NCI-H2107 treated with DMSO at 0.1 percent for 48 hours (cell line): ENCODE measurements around the gene MCRIP1.

Source experiments
- DNase-seq: peaks from one replicate; lab custom pipeline; 2025; ENCODE audit not compliant: unreplicated experiment; lab: John Stamatoyannopoulos, UW

The MCRIP1 gene

DNA sequence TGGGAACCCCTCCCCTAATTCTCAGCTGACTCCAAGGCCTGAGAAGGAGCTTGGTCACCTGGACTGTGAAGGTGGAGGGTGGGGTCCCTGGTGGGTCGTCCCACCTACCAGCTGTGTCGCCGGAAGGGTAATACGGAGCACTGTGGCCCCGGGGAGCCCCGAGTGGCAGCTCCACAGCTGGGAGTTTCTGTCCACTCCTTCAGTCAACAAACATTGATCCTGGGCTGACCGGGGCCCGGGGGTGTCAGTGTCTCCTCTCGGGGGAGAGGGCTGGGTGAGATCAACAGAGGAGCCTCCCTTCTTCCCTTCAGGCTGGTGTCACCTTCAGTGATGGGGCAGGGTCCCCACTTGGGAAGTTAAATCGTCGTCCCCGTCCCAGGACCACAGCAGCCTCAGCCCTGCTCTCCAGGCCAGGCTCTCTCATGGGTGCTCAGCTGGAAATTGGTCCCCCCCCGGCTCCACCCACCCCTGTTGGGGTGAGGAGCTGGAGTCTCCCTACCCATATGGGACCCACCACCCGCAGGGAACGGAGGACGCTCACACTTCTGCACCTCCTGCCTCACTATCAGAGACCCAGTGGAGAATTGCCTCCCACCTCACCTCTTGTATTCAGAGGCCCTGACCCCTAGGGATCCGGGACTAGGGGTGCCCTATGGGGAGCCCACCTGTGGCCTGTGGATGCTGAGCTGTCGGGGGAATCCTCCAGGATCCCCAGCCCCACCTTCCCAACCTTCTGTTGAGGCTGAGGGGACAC is 27.2 kb downstream of the MCRIP1 start:
- no peak for DNase-seq

GRCh38 chr17:81804559-81805399 is 28.3 kb downstream of the MCRIP1 start:
- no peak for DNase-seq

GRCh38 chr17:81803728-81804558 is 29.1 kb downstream of the MCRIP1 start, which contains the start of gene GCGR:
TSS of gene GCGR (plus strand) at chr17:81804150. CDS start at chr17:81809019, 4,869 bp downstream.
- DNase-seq = no peak

DNA sequence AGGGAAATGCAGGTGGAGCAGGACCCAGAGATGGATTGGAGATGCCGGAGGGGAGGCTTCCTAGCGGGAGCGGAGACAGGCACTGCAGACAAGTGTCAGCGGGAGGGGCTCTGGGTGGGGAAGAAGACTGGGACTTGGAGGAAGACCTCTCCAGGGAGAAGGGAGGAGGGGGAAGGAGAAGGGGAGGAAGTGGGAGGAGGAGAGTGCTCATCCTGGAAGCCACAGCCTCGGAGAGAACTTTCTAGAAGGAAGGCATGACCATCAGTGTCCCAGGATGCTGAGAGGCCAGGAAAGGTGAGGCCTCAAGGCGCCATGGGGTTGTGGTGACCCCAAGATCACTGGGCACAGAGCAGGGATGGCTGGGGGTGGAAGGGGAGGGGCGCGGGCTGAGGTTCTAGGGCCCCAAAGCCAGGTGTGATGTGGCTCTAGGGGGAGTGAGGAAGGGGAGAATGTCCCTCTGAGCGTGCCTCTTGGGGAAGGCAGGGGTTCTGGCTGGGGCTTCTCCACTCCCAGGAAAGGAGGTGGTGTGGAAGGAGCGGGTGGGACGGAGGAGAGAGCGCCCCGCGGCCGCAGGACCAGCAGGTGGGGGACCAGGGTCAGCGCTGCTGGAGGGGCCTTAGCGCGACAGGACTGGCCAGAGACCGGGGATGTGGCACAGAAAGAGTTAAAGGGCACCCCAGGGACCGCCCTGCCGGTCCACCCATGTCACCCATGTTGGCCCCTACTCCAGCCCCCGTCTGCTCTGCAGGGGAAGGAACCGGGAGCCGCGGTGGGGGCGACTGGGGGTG is 30.0 kb downstream of the MCRIP1 start:
- no peak for DNase-seq

GRCh38 chr17:81802048-81802758 is 30.9 kb downstream of the MCRIP1 start:
- no peak for DNase-seq

- DNase-seq = no peak
Observed at GRCh38 chr17:81801327-81801726, 31.8 kb downstream of the MCRIP1 start.

DNA sequence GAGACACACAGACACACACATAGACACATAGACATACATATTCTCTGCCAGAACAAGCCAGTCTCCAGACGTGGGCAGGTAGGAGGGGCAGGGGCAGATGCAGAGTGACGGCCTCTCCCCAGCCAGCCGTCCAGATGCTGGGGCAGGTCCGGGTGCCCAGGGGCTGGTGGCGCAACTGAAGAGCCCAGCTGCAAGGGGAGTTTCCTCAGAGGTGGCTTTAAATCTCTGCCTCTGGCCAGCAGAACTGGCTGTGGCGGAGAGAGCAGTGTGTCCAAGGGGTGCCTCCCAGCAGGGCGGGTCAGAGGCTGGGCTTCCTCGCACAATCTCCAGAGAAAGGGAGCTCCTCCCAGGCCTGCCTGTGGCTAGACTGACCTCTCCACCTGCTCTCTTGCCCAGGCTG is 38.6 kb downstream of the MCRIP1 start:
- no peak for DNase-seq

- no peak for DNase-seq
Observed at GRCh38 chr17:81794074-81794476, 39.0 kb downstream of the MCRIP1 start.

- DNase-seq = no peak
Observed at GRCh38 chr17:81792675-81793615, 40.1 kb downstream of the MCRIP1 start.
